RKO (cell line): Measurements from ENCODE around the gene CPXM1.
"Not testable (repeated sequence)": the region's sequence is repeated elsewhere in the genome, so short reads cannot be mapped to it uniquely, and the experiment has no call there.

Source experiments
- DNase-seq: peaks from one replicate; pipeline ENCODE4 v3.0.0-alpha.2; 2016; ENCODE audit warnings: low spot score

Gene CPXM1

DNA sequence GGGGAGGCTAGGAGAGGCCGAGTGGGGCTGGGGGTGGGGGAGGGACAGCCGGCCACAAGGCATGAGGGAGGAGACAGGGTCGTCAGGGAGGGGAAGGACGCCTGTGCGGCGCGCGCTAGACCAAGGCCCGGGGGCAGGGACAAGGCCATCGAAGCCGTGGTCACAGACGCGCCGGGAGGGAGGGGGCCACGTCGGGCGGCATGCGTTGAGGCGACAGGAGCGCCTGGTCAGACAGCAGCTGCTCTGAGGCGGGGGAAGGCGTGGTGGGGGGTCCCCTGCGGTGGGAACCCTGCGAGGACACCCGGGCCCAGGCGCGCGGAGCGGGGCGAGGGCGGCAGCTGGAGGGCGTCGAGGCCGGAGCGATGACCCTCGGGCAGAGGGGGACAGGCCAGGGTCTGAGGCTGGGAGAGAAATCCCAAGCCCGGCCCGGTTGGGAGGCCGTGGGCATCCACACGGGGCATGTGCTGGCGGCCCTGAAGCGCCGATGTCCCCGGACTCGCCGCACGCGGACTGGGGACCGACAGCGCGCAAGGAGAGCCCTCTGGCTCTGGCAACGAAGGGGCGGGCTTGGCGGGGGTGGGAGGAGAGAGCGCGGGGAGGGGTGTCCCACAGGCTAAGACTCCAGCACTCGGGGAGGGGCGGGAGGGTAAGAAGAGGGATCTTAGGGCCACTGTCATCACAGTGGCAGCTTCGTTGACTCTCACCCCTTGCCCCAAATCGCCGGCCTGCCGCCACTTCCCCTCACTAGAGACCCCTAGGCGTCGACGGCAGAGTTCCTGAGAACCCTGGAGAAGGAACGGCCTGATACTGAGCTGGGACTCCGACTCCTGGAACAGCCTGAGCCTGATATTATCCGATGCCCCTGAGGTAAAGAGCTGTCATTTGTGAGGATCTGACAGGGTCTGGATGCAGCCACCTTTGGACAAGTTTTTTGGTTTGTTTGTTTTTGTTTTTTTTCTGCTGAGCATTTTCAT lies 20.8 kb upstream of the CPXM1 start:
- DNase-seq: no peak

DNA sequence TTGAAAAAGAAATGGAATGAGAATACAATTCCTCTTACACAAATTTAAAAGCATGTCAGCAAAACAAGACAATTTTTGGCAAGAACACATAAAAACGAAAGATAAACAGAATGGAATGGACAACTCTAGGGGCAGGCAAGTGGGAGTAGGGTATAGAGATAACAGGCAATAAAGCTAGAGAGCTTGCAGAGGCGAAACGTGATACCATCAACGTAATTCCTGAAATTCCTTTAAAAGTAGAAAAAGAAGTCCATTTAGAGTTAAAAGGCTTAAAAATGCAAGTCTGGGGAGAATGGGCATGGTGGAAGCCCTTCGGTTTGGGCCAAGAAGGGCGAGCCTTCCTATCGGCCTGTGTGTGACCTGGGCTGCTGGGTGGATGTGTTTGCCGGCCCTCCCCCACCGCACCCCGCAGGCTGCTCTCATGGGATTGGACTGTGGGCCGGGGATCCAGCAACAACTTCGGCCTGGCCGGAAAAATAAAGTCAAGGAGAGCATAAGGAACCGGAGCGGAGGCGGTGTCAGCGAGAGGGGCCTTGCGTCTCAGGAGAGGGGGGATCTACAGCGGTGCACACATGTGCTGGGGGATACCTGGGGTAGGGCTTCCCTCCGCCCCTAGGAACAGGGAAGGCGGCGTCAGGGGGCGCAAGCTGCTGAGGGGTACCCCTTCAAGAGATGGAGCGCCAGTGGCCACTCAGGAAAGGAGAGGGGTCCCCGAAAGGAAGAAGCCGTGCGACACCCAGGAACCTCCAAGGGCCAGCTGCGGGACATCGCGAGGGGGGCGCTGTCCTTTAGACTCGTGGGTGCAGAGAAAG lies 19.9 kb upstream of the CPXM1 start:
- DNase-seq: no peak

DNA sequence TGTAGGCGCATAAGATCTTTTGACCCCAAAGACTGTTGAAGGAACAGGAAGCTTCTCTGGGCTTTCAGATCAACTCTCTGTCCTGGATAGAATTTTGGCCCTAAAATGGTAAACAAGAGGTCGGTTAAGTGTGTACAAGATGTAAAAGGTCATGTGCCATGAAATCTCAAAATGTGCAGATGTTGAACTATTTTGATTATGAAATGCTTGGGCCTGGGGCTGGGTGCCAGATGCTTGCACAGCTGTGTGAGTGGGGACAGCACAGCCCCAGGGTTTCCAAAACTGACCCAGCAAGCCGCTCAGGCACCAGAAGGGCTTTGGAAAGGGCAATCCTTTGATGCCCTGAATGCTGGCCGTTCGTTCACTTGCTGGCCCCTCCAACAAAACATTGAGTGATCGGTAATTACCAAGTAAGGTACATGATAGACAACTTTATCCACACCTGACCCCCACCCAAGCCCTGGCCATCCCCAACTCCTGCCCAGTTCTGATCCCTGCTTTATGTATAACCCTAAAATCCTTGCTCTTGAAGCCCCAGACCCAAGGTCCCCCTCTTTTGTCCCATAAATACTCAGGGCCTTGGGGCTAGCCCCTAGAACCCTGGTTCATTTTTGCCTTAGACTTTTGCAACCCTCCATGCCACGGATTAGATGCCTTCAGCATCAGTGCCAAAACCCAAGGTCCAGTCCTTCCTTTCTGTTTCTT lies 17.6 kb upstream of the CPXM1 start:
- DNase-seq: no peak

DNA sequence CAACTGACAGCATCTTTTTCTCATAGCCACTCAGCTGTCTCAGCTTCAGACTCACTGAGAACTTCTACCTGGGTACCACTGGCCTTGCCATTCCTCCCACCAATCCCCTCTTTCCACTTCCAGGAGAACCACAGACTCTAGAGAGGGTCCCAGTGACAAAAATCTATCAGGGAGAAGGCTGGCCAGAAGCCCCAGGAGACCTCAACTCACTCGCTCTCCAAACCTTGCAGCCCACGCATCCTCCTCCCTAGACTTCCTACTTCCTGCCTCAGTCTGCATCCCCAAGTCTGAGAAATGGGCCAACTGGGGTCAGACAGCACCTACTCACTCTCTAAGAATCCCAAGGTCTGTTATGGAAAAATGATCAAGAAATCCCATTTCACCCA lies 16.9 kb upstream of the CPXM1 start:
- DNase-seq: no peak

DNA sequence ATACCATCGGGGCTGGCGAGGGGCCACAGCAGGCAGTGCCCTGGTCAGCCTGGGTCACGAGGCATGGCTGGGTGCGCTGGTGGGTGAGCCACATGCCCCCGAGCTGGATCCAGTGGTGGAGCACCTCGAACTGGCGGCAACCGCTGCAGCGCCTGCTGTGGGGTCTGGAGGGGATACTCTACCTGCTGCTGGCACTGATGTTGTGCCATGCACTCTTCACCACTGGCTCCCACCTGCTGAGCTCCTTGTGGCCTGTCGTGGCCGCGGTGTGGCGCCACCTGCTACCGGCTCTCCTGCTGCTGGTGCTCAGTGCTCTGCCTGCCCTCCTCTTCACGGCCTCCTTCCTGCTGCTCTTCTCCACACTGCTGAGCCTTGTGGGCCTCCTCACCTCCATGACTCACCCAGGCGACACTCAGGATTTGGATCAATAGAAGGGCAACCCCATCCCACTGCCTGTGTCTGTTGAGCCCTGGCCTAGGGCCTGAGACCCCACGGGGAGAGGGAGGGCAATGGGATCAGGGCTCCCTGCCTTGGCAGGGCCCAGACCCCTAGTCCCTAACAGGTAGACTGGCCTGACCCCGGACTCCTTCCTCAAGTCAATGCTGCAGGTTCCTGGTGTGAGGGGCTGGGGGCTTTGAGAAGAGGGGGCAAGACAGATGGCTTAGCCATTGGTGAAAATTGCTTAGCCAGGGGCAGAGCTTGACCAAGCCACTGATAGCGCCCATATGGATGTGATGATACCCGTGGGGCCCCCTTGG lies 16.3 kb upstream of the CPXM1 start:
- DNase-seq: no peak

DNA sequence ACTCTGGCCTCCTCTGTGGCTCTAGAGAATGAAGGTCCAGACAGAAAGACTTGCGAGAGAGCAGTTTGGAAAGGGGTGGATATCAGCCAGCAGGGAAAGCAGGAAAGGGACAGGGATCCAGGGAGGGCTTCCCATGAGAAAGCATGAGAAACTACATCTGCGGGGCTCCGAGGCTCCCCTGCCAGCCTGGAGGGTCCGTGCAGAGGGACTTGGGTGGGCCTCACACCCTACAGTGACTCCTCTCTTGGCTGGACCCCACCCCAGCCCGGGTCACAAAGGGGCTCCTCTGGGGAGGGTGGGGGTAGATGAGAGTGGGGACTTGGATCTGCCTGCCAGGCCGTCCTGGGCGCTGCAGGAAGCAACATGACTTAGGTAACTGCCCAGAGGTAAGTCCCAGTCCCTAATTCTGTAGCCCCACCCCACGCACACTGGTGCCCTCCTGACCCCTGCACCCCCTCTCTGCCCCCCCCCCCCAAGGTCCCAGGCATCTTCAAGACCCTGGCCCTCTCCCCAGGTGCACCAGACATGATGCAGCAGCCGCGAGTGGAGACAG lies 15.7 kb upstream of the CPXM1 start, which contains the start of gene TMEM239:
Gene TMEM239, plus strand, starts transcription at position 335 of the 553 bp plus-strand sequence. Its CDS starts 191 bp downstream, at position 526.
- DNase-seq: no peak

DNA sequence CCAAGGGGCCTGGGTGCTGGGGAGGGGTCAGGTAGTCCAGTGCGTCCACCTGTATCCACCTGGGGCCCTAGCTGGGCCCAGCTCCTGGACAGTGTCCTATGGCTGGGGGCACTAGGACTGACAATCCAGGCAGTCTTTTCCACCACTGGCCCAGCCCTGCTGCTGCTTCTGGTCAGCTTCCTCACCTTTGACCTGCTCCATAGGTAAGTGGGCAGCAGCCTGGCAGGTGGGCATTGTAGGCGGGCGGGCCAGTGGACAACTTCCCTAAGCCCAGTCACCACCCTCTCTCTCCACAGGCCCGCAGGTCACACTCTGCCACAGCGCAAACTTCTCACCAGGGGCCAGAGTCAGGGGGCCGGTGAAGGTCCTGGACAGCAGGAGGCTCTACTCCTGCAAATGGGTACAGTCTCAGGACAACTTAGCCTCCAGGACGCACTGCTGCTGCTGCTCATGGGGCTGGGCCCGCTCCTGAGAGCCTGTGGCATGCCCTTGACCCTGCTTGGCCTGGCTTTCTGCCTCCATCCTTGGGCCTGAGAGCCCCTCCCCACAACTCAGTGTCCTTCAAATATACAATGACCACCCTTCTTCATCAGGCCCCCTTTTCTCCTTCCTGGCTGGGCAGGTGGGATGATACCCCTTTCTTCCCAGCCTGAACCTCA lies 14.9 kb upstream of the CPXM1 start:
- no peak for DNase-seq

DNA sequence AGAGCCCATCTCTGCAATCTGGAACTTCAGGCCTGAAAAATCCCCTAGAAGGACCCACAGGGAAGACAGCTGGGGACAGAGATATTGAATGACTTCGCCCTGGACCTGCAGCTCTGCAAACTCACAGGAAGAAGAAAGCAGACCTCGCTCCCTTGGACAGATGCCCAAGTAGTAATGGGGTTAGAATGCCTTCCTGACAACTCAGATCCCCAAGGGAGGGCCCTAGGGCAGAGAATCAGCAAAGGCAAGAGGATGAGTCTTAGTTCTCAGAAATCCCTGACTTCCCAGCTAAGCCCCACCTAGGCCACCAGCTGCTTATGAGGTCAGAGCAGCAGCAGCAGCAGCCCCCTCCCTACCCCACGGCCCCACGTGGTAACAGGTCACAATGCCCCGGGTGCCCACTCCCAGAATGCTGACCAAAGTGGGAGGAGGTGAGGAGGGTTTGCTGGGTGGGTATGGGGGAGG lies 14.2 kb upstream of the CPXM1 start, which contains the start of gene C20orf141:
Gene C20orf141, plus strand, starts transcription at position 401 of the 465 bp plus-strand sequence. CDS start 198 bp downstream, outside the sequence.
- DNase-seq: peak; percentile 81

DNA sequence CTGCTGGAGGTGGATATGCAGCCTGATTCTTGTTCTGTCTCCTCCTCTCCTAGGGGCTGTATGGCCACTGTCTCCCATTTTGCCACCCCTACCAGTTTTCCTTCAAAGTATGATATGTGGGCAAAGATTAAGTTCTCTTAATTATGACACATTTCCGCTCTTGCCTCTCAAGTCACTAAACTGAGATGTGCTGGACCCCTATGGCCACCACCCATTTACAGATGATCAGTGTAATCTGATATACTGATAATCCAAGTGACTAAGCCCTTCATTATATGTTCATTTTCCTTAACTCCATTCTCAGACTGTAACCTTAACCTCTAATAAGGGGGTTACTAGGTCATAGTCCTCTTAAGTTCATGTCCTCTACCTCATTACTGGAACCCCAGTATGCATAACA lies 13.6 kb upstream of the CPXM1 start:
- DNase-seq: no peak

DNA sequence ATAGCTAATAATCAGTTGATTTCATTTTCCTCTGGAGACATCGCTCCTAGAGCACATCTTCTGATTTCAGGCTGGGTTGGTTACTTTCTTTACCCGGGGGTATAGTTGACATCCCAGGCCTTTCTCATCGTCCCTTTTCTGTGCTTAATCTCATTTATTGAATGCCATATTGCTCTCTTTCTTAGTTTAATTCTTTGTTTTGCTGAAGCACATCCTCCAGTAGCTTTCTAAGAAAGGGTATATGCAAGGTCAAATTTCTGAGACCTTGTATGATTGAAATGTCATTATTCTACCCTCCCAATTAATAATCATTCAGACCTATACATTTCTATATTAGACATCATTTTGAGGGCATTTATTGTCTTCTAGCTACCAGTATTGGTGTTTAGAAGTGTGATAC lies 11.8 kb upstream of the CPXM1 start:
- DNase-seq: no peak

DNA sequence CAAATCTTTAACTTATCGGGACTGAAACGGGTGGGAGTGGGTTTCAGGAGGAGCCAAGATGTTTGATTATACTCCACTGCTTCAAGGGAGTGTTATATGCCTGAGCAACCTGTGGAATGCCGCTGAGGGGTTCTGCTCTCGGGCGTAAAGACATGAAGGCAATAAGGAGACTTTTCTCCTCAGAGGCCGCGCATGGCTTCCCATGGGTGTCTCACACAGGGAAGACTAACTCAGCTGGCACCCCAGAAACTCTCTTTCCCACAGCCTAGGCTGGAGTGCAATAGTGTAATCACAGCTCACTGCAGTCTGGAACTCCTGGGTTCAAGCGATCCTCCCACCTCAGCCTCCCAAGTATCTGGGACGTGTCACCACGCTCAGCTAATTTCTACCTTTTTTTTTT lies 9.3 kb upstream of the CPXM1 start:
- DNase-seq: no peak

DNA sequence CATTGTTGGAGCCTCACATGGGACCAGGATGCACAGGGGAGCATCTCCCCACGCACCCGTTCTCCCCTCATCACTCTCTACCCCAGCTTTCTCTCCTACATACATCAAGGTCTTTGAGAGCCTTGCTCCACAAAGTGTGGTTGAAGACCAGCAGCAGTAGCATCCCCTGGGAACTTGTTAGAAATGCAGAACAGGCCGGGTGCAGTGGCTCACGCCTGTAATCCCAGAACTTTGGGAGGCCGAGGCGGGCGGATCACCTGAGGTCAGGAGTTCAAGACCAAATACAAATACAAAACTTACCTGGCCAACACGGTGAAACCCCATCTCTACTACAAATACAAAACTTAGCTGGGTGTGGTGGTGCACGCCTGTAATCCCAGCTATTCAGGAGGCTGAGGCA lies 7.5 kb upstream of the CPXM1 start:
- not testable (repeated sequence) for DNase-seq

DNA sequence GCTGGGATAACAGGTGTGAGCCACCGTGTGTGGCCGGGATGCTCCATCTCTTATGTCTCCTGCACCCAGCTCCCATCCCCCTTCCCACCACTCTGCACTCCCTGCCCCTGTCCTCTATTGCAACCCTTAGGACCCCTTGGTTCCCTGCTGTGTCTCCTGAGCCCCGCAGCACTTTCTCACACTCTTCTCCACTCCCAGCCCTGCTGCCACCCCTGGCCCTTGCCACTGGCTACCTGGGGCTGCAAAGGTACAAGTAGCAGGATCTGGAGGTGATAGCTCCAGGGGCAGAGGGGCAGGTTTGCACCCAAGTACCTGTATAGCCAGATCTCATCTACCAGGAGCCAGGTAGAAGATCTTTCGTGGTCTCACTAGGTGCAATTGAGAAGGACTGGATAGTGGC lies 6.6 kb upstream of the CPXM1 start:
- DNase-seq: no peak

DNA sequence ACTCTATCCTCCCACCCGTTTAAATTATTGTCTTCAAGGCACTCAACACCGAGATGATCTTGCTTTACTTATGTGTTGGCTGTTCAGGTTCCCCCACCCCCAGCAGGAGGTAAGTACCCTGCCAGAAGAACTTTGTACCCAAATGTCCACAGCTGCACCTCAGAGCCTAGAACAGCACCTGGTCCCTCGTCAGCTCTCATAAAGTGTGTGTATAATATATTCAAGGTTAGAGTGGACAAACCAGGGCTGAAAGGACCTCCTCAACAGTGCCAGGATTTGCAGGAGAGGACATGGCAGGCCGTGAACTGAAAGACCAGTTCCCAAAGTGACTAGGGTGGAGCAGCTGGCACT lies 5.9 kb upstream of the CPXM1 start:
- DNase-seq: no peak

DNA sequence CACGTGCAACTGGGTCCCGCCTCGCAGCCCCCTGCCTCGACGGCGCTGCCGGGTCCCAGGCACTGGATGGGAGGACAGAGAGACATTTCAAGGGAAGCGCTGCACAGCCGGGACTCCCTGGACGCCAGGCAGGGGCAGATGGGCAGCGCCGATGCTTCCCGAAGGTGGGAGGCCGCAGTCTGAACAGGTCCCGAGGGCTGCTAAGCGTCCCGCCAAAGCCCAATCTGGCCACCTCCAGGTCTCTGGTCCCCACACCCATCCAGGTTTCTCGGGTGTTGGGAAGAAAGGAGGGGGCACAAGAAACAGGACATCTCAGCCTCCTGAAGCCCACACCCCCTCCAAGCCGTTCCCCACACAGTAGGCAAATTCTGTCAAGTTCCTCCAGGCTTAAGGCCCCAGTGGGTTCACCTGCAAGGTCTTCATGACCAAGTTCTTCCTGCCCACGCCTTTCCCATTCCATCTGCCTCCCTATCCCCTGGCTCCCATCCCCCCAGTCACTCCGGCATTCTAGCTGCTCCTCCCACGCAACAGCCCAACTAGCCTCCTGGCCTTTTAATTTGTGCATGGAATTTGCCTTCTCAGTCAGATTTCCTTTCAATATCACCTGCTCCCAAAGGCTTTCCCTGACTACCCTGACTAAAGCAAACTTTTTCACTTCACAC lies 5.4 kb upstream of the CPXM1 start:
- DNase-seq: no peak

DNA sequence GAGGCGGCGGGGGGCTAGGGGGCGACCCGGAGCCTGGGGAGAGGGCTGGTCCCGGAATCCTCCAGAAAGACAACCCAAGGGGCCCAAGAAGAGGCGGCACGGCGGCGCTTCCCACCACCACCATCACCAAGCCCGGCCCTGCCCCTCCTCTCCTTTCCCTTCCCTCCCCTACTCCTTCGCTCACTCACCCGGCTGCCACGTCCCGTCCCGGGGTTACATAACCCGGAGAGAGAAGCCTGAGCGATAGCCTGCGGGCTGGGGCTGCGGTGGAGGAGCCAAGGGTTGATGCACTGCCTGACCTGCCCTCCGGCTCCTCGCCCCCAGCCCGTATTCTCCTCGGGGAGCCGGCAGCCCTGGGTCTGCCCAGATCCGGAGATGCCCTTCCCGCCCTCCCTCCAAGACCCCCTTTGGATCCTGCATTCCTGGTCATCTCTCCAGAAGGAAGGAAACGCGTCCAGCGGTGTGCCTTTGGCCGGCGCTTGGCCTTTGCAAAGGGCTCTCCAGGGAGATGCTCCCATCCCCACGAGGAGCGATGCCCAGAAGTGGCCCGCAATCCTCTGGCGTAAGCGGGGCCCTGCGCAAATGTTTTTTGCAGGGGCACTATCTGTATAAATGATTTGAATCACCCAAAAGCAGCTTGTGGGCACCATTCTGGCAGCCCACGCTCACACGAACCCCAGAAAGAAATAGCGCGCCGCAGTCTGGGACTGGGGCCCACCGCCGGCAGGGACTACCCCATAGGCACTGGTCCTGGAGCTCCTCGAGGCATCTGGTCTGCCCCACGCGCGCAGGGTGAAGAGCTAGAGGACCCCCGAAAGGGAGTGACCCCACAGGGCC lies 4.6 kb upstream of the CPXM1 start:
- no peak for DNase-seq

DNA sequence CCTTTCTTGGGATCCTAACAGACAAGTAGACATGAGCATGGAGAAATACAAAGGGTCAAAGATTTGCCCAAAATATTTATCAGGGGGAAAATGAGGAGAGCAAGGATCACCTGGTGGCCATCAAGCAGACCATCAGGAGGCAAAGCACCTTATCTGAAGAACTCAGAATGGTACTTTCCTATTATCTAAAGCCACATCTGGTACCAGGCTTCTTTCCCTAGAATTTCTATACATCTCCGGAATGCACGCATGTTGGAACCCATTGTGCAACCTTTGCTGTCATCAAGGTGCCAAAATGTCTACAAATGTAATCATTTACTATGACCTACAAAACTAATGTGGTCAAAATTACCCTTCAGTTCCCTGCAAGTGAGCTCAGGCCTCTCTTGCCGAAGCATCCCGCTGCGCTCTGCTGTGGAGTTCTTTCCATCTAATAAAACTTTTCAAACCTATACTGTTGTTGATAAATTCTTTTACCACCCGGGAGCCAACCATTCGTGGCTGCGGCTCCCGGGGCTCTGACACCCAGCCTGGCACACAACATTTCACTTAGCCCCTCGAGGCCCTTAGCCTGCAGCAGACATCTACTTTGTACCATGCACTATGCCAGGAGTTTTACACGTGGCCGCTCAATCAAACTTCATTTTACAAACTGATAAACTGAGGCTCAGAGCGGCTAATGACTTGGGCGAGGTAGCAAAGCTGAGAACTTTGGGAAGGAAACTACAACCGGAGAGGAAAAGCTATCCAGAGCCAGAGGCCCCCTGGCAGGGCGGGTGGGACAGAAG lies 3.8 kb upstream of the CPXM1 start:
- no peak for DNase-seq

DNA sequence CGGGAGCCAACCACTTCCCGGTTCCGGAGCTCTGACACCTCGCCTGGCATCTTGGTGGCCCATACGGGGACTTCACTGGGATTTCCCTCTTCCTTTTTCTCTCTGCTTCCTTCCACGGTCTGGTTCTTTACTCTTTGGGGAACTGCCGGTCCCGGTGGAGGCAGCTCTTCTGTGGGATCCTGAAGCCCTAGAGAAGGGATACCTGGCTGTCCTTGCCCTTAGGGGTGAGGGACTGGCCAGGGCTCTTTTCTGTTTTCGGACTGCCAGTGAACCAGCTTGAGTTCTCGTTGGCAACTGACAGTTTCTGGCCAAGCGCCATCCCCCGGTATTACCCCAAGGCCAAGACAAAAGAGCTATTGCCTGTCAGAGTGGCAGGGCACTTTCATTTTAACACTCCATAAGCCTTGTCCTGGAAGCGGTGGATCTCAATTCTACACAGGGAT lies 880 bp upstream of the CPXM1 start:
- DNase-seq: no peak
